K562 (cell line): ENCODE data around the gene CREB3L4. TPM values are rescaled to one million over a fixed set of nuclear protein-coding genes. Genes with fewer than 3 reads are reported as not detected.

Source experiments
- E2F3 ChIP-seq: fragments of 250-450 bp; sonication (Bioruptor Pico); IDR thresholded peaks from 2 replicates; pipeline ENCODE4 v1.4.0; 2020; ENCODE audit warnings: mild to moderate bottlenecking
- EP300 ChIP-seq: IDR thresholded peaks from 2 replicates; pipeline ENCODE4 v1.6.1; 2012; ENCODE audit warnings: low read length, improper control_type of control experiment
- ERF ChIP-seq: fragments of 450-650 bp; formaldehyde crosslinking; IDR thresholded peaks from 2 replicates; pipeline ENCODE4 v1.4.0; 2020; ENCODE audit warnings: mild to moderate bottlenecking, mixed read lengths
- EWSR1 ChIP-seq: fragments of 450-650 bp; IDR thresholded peaks from 2 replicates; pipeline ENCODE4 v1.6.1; 2018; ENCODE audit warnings: borderline replicate concordance, mild to moderate bottlenecking, low read depth, moderate library complexity; ENCODE audit not compliant: partially characterized antibody
- GABPA ChIP-seq: fragments of 200-800 bp; sonication (Bioruptor generic); conservative IDR thresholded peaks from 2 replicates; pipeline ENCODE4 v1.6.1; 2016; ENCODE audit warnings: low read depth, missing genetic modification characterization, missing compliant biosample characterization
- HDAC2 ChIP-seq: fragments of 450-650 bp; IDR thresholded peaks from 2 replicates; pipeline ENCODE4 v1.6.1; 2016; ENCODE audit warnings: mild to moderate bottlenecking
- HDAC3 ChIP-seq: fragments of 450-650 bp; IDR thresholded peaks from 2 replicates; pipeline ENCODE4 v1.6.1; 2018; ENCODE audit warnings: borderline replicate concordance, mild to moderate bottlenecking, moderate library complexity; ENCODE audit not compliant: partially characterized antibody
- PHF20 ChIP-seq: fragments of 450-650 bp; IDR thresholded peaks from 2 replicates; pipeline ENCODE4 v1.6.1; 2018; ENCODE audit not compliant: partially characterized antibody
- SRSF7 ChIP-seq: fragments of 200-400 bp; formaldehyde crosslinking; optimal IDR thresholded peaks from 2 replicates; pipeline ENCODE3; 2017; ENCODE audit warnings: mild to moderate bottlenecking, low read depth, low read length
- TRIM25 ChIP-seq: fragments of 450-650 bp; IDR thresholded peaks from 2 replicates; pipeline ENCODE4 v1.7.0; 2016; ENCODE audit warnings: borderline replicate concordance
- ZNF12 ChIP-seq: sonication (generic); formaldehyde crosslinking; IDR thresholded peaks from 2 replicates; pipeline ENCODE4 v1.4.0; 2020; ENCODE audit warnings: mild to moderate bottlenecking, missing genetic modification reagents
- ZNF395 ChIP-seq: fragments of 200-800 bp; sonication (Bioruptor generic); IDR thresholded peaks from 2 replicates; pipeline ENCODE4 v1.6.1; 2017; ENCODE audit warnings: missing genetic modification characterization, missing compliant biosample characterization
- ZNF696 ChIP-seq: fragments of 250-450 bp; sonication (Bioruptor Pico); conservative IDR thresholded peaks from 2 replicates; pipeline ENCODE4 v1.4.0; 2020; ENCODE audit warnings: mild to moderate bottlenecking, moderate library complexity
- polyA plus RNA-seq, 8 experiments: library from polyadenylated mRNA; depleted of rRNA in 4 of 8; stranded (reverse) in 5 of 8; unstranded in 3 of 8; fragments of >200 nt; fragmentation: Nextera tagmentation in 2 of 8; fragmentation: Illumina TruSeq in 1 of 8; extraction: Ambion mirVana in 2 of 8; extraction: Trizol in 1 of 8; gene quantifications; 2 replicates each; pipeline versions ENCODE4 v1.2.1 to v1.2.3, GENCODE V29; 2011 to 2014; ENCODE audit warnings: inconsistent platforms in 1 of 8, missing spikeins in 1 of 8
- total RNA-seq, 7 experiments: library from RNA; depleted of rRNA in 6 of 7; stranded (reverse); fragments of >200 nt in 6 of 7; fragmentation: Illumina TruSeq in 2 of 7; extraction: Trizol in 2 of 7; gene quantifications; 2 replicates each; pipeline versions ENCODE4 v1.2.1 to v1.2.3, GENCODE V29; 2011 to 2021; ENCODE audit warnings: low replicate concordance in 1 of 7
- TF ChIP-seq, protein P1 (sequence below): fragments of 450-650 bp; IDR thresholded peaks from one replicate; pipeline ENCODE4 v1.6.1; 2018; ENCODE audit warnings: mild to moderate bottlenecking, moderate library complexity; ENCODE audit not compliant: partially characterized antibody
- TF ChIP-seq, protein P2 (sequence below): fragments of 450-650 bp; IDR thresholded peaks from 2 replicates; pipeline ENCODE4 v1.6.1; 2014; ENCODE audit warnings: low read depth, mild to moderate bottlenecking, moderate library complexity, borderline replicate concordance

CREB3L4 gene
- total and polyA plus RNA-seq, 9 of the 15 experiments (the other 6 are each of a cell fraction or from before 2014, with no cell fraction given) = 9.9 to 18.6 (median 13.9) TPM

GRCh38 chr1:153922972-153923925 is 44.5 kb upstream of the CREB3L4 start, which contains the start of gene GATAD2B (continued):
- peak; percentile 48; the same call in 1 of the 2 replicates for TF ChIP-seq GABPA (tag)
- peak; percentile 61 for TF ChIP-seq PHF20
- peak; percentile 38; the same call in 1 of the 2 replicates for TF ChIP-seq ZNF395 (CRISPR knock-in tag)
- TF ChIP-seq, protein P1, sequence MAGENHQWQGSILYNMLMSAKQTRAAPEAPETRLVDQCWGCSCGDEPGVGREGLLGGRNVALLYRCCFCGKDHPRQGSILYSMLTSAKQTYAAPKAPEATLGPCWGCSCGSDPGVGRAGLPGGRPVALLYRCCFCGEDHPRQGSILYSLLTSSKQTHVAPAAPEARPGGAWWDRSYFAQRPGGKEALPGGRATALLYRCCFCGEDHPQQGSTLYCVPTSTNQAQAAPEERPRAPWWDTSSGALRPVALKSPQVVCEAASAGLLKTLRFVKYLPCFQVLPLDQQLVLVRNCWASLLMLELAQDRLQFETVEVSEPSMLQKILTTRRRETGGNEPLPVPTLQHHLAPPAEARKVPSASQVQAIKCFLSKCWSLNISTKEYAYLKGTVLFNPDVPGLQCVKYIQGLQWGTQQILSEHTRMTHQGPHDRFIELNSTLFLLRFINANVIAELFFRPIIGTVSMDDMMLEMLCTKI = no peak
- peak; percentile 98 for TF ChIP-seq TRIM25
- 0 out of 2 replicates have a peak, but pooled peaks have one; percentile 8 for TF ChIP-seq EP300
- TF ChIP-seq ZNF12 (CRISPR knock-in tag) = no peak
- TF ChIP-seq E2F3 (CRISPR knock-in tag) = no peak
- TF ChIP-seq HDAC3 = no peak
- TF ChIP-seq, protein P2, sequence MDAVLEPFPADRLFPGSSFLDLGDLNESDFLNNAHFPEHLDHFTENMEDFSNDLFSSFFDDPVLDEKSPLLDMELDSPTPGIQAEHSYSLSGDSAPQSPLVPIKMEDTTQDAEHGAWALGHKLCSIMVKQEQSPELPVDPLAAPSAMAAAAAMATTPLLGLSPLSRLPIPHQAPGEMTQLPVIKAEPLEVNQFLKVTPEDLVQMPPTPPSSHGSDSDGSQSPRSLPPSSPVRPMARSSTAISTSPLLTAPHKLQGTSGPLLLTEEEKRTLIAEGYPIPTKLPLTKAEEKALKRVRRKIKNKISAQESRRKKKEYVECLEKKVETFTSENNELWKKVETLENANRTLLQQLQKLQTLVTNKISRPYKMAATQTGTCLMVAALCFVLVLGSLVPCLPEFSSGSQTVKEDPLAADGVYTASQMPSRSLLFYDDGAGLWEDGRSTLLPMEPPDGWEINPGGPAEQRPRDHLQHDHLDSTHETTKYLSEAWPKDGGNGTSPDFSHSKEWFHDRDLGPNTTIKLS = peak; percentile 22; the same call in 1 of the 2 replicates
- TF ChIP-seq ERF (CRISPR knock-in tag) = 0 out of 2 replicates have a peak, but pooled peaks have one; percentile 1
- no peak for TF ChIP-seq SRSF7
- TF ChIP-seq EWSR1 = no peak
- no peak for TF ChIP-seq ZNF696 (CRISPR knock-in tag)
- peak; percentile 51; the same call in 1 of the 2 replicates for TF ChIP-seq HDAC2
